GM18861 (cell line): ENCODE results near the gene PARN.
"Not testable (repeated sequence)": the region's sequence is repeated elsewhere in the genome, so short reads cannot be mapped to it uniquely, and the experiment has no call there.

ENCODE experiments used
- ATAC-seq: cut with Tn5 transposase; IDR thresholded peaks from one replicate; pipeline ENCODE4 v1.9.1; 2021; ENCODE audit not compliant: unreplicated experiment

PARN gene

GRCh38 chr16:14629919-14630619 lies at the start of gene PARN:
Gene PARN (minus strand): TSS chr16:14630260. CDS start chr16:14630125, 135 bp downstream.
- peak; percentile 50 for ATAC-seq

GRCh38 chr16:14678748-14679497 lies 48.9 kb upstream of the PARN start:
- ATAC-seq = no peak

GRCh38 chr16:14677627-14678026 lies 47.6 kb upstream of the PARN start:
- ATAC-seq = no peak

GRCh38 chr16:14676633-14677032 lies 46.6 kb upstream of the PARN start:
- no peak for ATAC-seq

- ATAC-seq = peak; percentile 54
Measured at GRCh38 chr16:14672403-14672971, 42.4 kb upstream of the PARN start.

- ATAC-seq = no peak
Measured at GRCh38 chr16:14669776-14670175, 39.7 kb upstream of the PARN start.

GRCh38 chr16:14668556-14669223 lies 38.6 kb upstream of the PARN start:
- ATAC-seq = no peak

GRCh38 chr16:14667347-14668266 lies 37.5 kb upstream of the PARN start:
- ATAC-seq = no peak

GRCh38 chr16:14658063-14658462 lies 28.0 kb upstream of the PARN start:
- peak; percentile 67 for ATAC-seq

GRCh38 chr16:14652726-14653125 lies 22.7 kb upstream of the PARN start:
- no peak for ATAC-seq

GRCh38 chr16:14650629-14651028 lies 20.6 kb upstream of the PARN start:
- ATAC-seq = no peak

- no peak for ATAC-seq
Measured at GRCh38 chr16:14649816-14650215, 19.8 kb upstream of the PARN start.

- no peak for ATAC-seq
Measured at GRCh38 chr16:14641926-14642325, 11.9 kb upstream of the PARN start.

GRCh38 chr16:14641206-14641605 lies 11.1 kb upstream of the PARN start:
- no peak for ATAC-seq

- no peak for ATAC-seq
Measured at GRCh38 chr16:14640538-14640937, 10.5 kb upstream of the PARN start.

GRCh38 chr16:14636951-14637240 lies 6.8 kb upstream of the PARN start:
- not testable (repeated sequence) for ATAC-seq

GRCh38 chr16:14636179-14636950 lies 6.3 kb upstream of the PARN start:
- ATAC-seq = not testable (repeated sequence)

GRCh38 chr16:14635395-14636165 lies 5.5 kb upstream of the PARN start:
- no peak for ATAC-seq

GRCh38 chr16:14634389-14634725 lies 4.3 kb upstream of the PARN start:
- no peak for ATAC-seq
